HepG2 (cell line): ENCODE measurements around the gene LIN28A. TPM values are rescaled to one million over a fixed set of nuclear protein-coding genes. Genes with fewer than 3 reads are reported as not detected.

Experiments
- ATAD3A ChIP-seq: sonication (generic); formaldehyde crosslinking; IDR thresholded peaks from 2 replicates; pipeline ENCODE4 v1.4.0; 2020; ENCODE audit warnings: missing genetic modification reagents
- ATRX ChIP-seq: sonication (generic); formaldehyde crosslinking; IDR thresholded peaks from 2 replicates; pipeline ENCODE4 v1.4.0; 2020; ENCODE audit warnings: missing genetic modification reagents, borderline replicate concordance
- BCL6 ChIP-seq: IDR thresholded peaks from 2 replicates; pipeline ENCODE4 v1.6.1; 2016; ENCODE audit warnings: missing genetic modification reagents, missing compliant biosample characterization
- CAMTA2 ChIP-seq: sonication (generic); formaldehyde crosslinking; IDR thresholded peaks from 2 replicates; pipeline ENCODE4 v1.4.0; 2020; ENCODE audit warnings: mild to moderate bottlenecking, missing genetic modification reagents, borderline replicate concordance
- HES4 ChIP-seq: sonication (generic); formaldehyde crosslinking; IDR thresholded peaks from 2 replicates; pipeline ENCODE4 v1.9.0; 2021; ENCODE audit warnings: mild to moderate bottlenecking, missing genetic modification reagents, borderline replicate concordance
- HNRNPLL ChIP-seq: fragments of 200-400 bp; formaldehyde crosslinking; IDR thresholded peaks from 2 replicates; pipeline ENCODE4 v1.6.1; 2017; ENCODE audit warnings: mild to moderate bottlenecking, low read depth, low read length; ENCODE audit not compliant: poor library complexity, severe bottlenecking
- IRX3 ChIP-seq: sonication (generic); formaldehyde crosslinking; IDR thresholded peaks from 2 replicates; pipeline ENCODE4 v1.8.1; 2023; ENCODE audit warnings: mild to moderate bottlenecking, low read depth, missing genetic modification reagents, borderline replicate concordance
- JUN ChIP-seq: sonication (generic); formaldehyde crosslinking; IDR thresholded peaks from 2 replicates; pipeline ENCODE4 v1.4.0; 2020; ENCODE audit warnings: mild to moderate bottlenecking, missing genetic modification reagents
- JUND ChIP-seq: sonication (generic); formaldehyde crosslinking; IDR thresholded peaks from 2 replicates; pipeline ENCODE4 v1.8.0; 2022; ENCODE audit warnings: mild to moderate bottlenecking, missing genetic modification reagents
- KDM2A ChIP-seq: sonication (generic); formaldehyde crosslinking; IDR thresholded peaks from 2 replicates; pipeline ENCODE4 v1.4.0; 2020; ENCODE audit warnings: low read depth, missing genetic modification reagents, borderline replicate concordance
- LCORL ChIP-seq, 2 experiments: fragments of 450-650 bp in 1 of 2; sonication (generic) in 1 of 2; formaldehyde crosslinking in 1 of 2; IDR thresholded peaks; 2 replicates each; pipeline versions ENCODE4 v1.5.0 to v1.6.1; 2017 to 2020; ENCODE audit warnings: antibody characterized with exemption in 1 of 2, missing genetic modification reagents in 1 of 2
- MATR3 ChIP-seq: sonication (generic); formaldehyde crosslinking; IDR thresholded peaks from 2 replicates; pipeline ENCODE4 v1.4.0; 2020; ENCODE audit warnings: missing genetic modification reagents
- PAWR ChIP-seq: sonication (generic); formaldehyde crosslinking; IDR thresholded peaks from 2 replicates; pipeline ENCODE4 v1.4.0; 2020; ENCODE audit warnings: missing genetic modification reagents, mild to moderate bottlenecking, borderline replicate concordance
- SMYD3 ChIP-seq: sonication (generic); formaldehyde crosslinking; IDR thresholded peaks from 2 replicates; pipeline ENCODE4 v1.8.1; 2023; ENCODE audit warnings: mild to moderate bottlenecking, missing genetic modification reagents
- ZBTB7B ChIP-seq: sonication (generic); formaldehyde crosslinking; IDR thresholded peaks from 2 replicates; pipeline ENCODE4 v1.4.0; 2020; ENCODE audit warnings: missing genetic modification reagents
- ZNF136 ChIP-seq: sonication (generic); formaldehyde crosslinking; IDR thresholded peaks from 2 replicates; pipeline ENCODE4 v1.8.1; 2022; ENCODE audit warnings: low read depth, mild to moderate bottlenecking, moderate library complexity, missing genetic modification reagents
- ZNF207 ChIP-seq: fragments of 450-650 bp; IDR thresholded peaks from 2 replicates; pipeline ENCODE4 v1.6.1; 2016; ENCODE audit warnings: antibody characterized with exemption, borderline replicate concordance
- ZNF549 ChIP-seq: sonication (generic); formaldehyde crosslinking; IDR thresholded peaks from 2 replicates; pipeline ENCODE4 v1.5.0; 2020; ENCODE audit warnings: missing genetic modification reagents
- ZNF589 ChIP-seq: sonication (generic); formaldehyde crosslinking; conservative IDR thresholded peaks from 2 replicates; pipeline ENCODE4 v1.8.0; 2022; ENCODE audit warnings: mild to moderate bottlenecking, moderate library complexity, missing genetic modification reagents
- ZNF615 ChIP-seq: sonication (generic); formaldehyde crosslinking; IDR thresholded peaks from 2 replicates; pipeline ENCODE4 v1.5.0; 2020; ENCODE audit warnings: mild to moderate bottlenecking, missing genetic modification reagents, borderline replicate concordance
- polyA plus RNA-seq, 8 experiments: library from polyadenylated mRNA; depleted of rRNA in 3 of 8; stranded (reverse) in 7 of 8; unstranded in 1 of 8; fragments of >200 nt; fragmentation: Illumina TruSeq in 4 of 8; extraction: Trizol in 4 of 8; gene quantifications; 2 replicates each; pipeline versions ENCODE4 v1.2.1 to v1.2.3, GENCODE V29; 2011 to 2016; ENCODE audit warnings: low read depth in 4 of 8, missing spikeins in 1 of 8, mixed read lengths in 1 of 8; ENCODE audit not compliant: insufficient read depth in 1 of 8
- total RNA-seq, 5 experiments: library from RNA; depleted of rRNA; stranded (reverse); fragments of >200 nt; fragmentation: Illumina TruSeq; extraction: Trizol; gene quantifications; 2 replicates each; pipeline ENCODE4 v1.2.3, GENCODE V29; 2016; ENCODE audit warnings: low read depth in 1 of 5
- TF ChIP-seq, protein P1 (sequence below): sonication (generic); formaldehyde crosslinking; conservative IDR thresholded peaks from 2 replicates; pipeline ENCODE4 v1.4.0; 2020; ENCODE audit warnings: missing genetic modification reagents
- TF ChIP-seq, protein P2 (sequence below): sonication (generic); formaldehyde crosslinking; IDR thresholded peaks from 2 replicates; pipeline ENCODE4 v1.8.1; 2022; ENCODE audit warnings: low read depth, mild to moderate bottlenecking, missing genetic modification reagents
- TF ChIP-seq, protein P3 (sequence below): sonication (generic); formaldehyde crosslinking; conservative IDR thresholded peaks from 2 replicates; pipeline ENCODE4 v1.8.0; 2022; ENCODE audit warnings: missing genetic modification reagents

LIN28A gene
- total and polyA plus RNA-seq, 2 of the 13 experiments (the other 11 are each of a cell fraction or from before 2014, with no cell fraction given) = not detected

DNA sequence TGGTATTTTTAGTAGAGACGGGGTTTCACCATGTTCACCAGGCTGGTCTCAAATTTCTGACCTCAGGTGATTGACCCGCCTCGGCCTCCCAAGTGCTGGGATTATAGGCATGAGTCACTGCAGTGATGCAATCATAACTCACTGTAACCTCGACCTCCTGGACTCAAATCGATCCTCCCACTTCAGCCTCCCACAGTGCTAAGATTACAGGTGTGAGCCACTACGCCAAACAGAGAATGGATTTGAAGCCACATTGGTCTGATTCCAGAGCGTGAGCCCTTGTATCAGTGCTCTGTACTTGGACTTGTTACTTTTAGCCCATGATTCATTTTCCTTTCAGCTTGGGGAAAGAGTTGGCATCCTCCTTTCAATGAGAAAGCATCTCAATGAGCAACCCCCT lies 23.2 kb upstream of the LIN28A start (continued):
- TF ChIP-seq, protein P1, sequence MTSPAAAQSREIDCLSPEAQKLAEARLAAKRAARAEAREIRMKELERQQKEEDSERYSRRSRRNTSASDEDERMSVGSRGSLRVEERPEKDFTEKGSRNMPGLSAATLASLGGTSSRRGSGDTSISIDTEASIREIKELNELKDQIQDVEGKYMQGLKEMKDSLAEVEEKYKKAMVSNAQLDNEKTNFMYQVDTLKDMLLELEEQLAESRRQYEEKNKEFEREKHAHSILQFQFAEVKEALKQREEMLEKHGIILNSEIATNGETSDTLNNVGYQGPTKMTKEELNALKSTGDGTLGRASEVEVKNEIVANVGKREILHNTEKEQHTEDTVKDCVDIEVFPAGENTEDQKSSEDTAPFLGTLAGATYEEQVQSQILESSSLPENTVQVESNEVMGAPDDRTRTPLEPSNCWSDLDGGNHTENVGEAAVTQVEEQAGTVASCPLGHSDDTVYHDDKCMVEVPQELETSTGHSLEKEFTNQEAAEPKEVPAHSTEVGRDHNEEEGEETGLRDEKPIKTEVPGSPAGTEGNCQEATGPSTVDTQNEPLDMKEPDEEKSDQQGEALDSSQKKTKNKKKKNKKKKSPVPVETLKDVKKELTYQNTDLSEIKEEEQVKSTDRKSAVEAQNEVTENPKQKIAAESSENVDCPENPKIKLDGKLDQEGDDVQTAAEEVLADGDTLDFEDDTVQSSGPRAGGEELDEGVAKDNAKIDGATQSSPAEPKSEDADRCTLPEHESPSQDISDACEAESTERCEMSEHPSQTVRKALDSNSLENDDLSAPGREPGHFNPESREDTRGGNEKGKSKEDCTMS = no peak
- TF ChIP-seq ZNF589 (CRISPR knock-in tag) = peak; percentile 43; the same call in 1 of the 2 replicates
- no peak for TF ChIP-seq HNRNPLL
- no peak for TF ChIP-seq ZNF207
- no peak for TF ChIP-seq ZNF136 (CRISPR knock-in tag)
- peak; percentile 100 for TF ChIP-seq JUND (CRISPR knock-in tag)
- TF ChIP-seq ZNF615 (CRISPR knock-in tag) = no peak
- TF ChIP-seq BCL6 (CRISPR knock-in tag) = peak; percentile 54; the same call in 1 of the 2 replicates
- TF ChIP-seq, protein P2, sequence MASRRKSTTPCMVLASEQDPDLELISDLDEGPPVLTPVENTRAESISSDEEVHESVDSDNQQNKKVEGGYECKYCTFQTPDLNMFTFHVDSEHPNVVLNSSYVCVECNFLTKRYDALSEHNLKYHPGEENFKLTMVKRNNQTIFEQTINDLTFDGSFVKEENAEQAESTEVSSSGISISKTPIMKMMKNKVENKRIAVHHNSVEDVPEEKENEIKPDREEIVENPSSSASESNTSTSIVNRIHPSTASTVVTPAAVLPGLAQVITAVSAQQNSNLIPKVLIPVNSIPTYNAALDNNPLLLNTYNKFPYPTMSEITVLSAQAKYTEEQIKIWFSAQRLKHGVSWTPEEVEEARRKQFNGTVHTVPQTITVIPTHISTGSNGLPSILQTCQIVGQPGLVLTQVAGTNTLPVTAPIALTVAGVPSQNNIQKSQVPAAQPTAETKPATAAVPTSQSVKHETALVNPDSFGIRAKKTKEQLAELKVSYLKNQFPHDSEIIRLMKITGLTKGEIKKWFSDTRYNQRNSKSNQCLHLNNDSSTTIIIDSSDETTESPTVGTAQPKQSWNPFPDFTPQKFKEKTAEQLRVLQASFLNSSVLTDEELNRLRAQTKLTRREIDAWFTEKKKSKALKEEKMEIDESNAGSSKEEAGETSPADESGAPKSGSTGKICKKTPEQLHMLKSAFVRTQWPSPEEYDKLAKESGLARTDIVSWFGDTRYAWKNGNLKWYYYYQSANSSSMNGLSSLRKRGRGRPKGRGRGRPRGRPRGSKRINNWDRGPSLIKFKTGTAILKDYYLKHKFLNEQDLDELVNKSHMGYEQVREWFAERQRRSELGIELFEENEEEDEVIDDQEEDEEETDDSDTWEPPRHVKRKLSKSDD (CRISPR knock-in tag) = peak; percentile 74; the same call in 1 of the 2 replicates
- no peak for TF ChIP-seq IRX3 (CRISPR knock-in tag)
- TF ChIP-seq PAWR (CRISPR knock-in tag) = no peak
- peak; percentile 43; the same call in 1 of the 2 replicates for TF ChIP-seq LCORL (IDR thresholded peaks at IDR 0.05)
- TF ChIP-seq LCORL (CRISPR knock-in tag; IDR thresholded peaks at IDR 0.05) = peak; percentile 97
- TF ChIP-seq JUN (CRISPR knock-in tag) = peak; percentile 97
- TF ChIP-seq ATAD3A (CRISPR knock-in tag) = no peak
- TF ChIP-seq ZBTB7B (CRISPR knock-in tag) = peak; percentile 69; the same call in 1 of the 2 replicates
- no peak for TF ChIP-seq SMYD3
- TF ChIP-seq ATRX = no peak
- TF ChIP-seq, protein P3, sequence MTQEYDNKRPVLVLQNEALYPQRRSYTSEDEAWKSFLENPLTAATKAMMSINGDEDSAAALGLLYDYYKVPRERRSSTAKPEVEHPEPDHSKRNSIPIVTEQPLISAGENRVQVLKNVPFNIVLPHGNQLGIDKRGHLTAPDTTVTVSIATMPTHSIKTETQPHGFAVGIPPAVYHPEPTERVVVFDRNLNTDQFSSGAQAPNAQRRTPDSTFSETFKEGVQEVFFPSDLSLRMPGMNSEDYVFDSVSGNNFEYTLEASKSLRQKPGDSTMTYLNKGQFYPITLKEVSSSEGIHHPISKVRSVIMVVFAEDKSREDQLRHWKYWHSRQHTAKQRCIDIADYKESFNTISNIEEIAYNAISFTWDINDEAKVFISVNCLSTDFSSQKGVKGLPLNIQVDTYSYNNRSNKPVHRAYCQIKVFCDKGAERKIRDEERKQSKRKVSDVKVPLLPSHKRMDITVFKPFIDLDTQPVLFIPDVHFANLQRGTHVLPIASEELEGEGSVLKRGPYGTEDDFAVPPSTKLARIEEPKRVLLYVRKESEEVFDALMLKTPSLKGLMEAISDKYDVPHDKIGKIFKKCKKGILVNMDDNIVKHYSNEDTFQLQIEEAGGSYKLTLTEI (CRISPR knock-in tag) = no peak
- TF ChIP-seq KDM2A (CRISPR knock-in tag) = no peak
- TF ChIP-seq MATR3 = no peak
- no peak for TF ChIP-seq HES4 (CRISPR knock-in tag)
- TF ChIP-seq ZNF549 (CRISPR knock-in tag) = no peak
- TF ChIP-seq CAMTA2 (CRISPR knock-in tag) = no peak
